ENCODE data around the gene TTC34. TPM values are rescaled to one million over a fixed set of nuclear protein-coding genes. Genes with fewer than 3 reads are reported as not detected.

Gene TTC34
- total RNA-seq, 1 donor from 2014 or later = 3.1 TPM

GRCh38 chr1:2805801-2806430 lies 4.4 kb upstream of the TTC34 start:
- TF ChIP-seq, protein P1, sequence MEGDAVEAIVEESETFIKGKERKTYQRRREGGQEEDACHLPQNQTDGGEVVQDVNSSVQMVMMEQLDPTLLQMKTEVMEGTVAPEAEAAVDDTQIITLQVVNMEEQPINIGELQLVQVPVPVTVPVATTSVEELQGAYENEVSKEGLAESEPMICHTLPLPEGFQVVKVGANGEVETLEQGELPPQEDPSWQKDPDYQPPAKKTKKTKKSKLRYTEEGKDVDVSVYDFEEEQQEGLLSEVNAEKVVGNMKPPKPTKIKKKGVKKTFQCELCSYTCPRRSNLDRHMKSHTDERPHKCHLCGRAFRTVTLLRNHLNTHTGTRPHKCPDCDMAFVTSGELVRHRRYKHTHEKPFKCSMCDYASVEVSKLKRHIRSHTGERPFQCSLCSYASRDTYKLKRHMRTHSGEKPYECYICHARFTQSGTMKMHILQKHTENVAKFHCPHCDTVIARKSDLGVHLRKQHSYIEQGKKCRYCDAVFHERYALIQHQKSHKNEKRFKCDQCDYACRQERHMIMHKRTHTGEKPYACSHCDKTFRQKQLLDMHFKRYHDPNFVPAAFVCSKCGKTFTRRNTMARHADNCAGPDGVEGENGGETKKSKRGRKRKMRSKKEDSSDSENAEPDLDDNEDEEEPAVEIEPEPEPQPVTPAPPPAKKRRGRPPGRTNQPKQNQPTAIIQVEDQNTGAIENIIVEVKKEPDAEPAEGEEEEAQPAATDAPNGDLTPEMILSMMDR (conservative IDR thresholded peaks at IDR 0.05) = no peak
- H3K9me3 Mint-ChIP-seq = no peaks in the 10 kb centered on the region
- no peak for DNase-seq (ENCODE audit: extremely low spot score, unreplicated experiment)
- no peak overlapping the region for H3K27ac Mint-ChIP-seq
- no peaks in the 10 kb centered on the region for H3K36me3 Mint-ChIP-seq
- H3K27me3 Mint-ChIP-seq = no peaks in the 10 kb centered on the region
- no peaks in the 10 kb centered on the region for H3K4me1 Mint-ChIP-seq (ENCODE audit: unreplicated experiment)
- H3K4me3 Mint-ChIP-seq = no peak overlapping the region

DNA sequence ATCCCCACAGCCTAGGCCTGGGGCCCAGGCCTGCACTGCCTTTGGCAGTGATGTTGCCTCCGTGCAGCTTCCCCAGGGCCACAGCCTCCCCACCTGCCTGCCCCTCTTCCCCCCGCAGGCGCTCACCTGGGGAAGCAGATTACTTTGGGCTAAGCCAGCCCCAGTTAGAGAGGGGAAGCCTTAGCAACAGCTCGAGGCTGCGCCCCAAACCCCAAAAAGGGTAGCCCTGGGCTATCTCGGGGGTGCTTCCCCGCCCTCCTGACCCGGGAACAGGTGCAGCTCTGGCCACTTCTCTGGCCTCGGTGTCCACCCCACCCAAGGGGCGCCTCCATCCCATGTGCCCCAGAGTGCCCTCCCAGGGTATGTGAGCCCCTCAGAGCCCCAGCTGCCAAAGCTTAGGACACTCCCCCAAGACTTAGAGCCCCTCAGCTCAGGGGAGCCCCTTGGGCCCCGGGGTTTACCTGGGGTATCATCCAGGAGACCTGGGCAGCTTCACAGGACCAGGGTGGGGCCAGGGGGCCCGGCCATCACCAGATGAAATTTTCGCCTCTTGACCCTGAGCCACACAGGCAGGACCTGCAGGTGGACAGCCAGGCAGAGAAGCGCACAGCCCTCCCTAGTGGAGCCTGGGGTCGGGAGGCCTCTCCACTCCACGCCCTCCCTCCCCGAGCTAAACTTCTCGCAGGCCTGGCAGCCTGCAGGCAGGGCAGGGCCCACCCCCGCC lies 3.3 kb upstream of the TTC34 start:
- H3K9me3 Mint-ChIP-seq = no peaks in the 10 kb centered on the region
- TF ChIP-seq, protein P1 (conservative IDR thresholded peaks at IDR 0.05) = no peak
- no peak for DNase-seq (ENCODE audit: extremely low spot score, unreplicated experiment)
- H3K27me3 Mint-ChIP-seq = no peaks in the 10 kb centered on the region
- no peak overlapping the region for H3K27ac Mint-ChIP-seq
- no peaks in the 10 kb centered on the region for H3K36me3 Mint-ChIP-seq
- no peaks in the 10 kb centered on the region for H3K4me1 Mint-ChIP-seq (ENCODE audit: unreplicated experiment)
- H3K4me3 Mint-ChIP-seq = no peak overlapping the region

GRCh38 chr1:2803931-2804627 lies 2.6 kb upstream of the TTC34 start:
- TF ChIP-seq, protein P1 (conservative IDR thresholded peaks at IDR 0.05) = no peak
- no peak for DNase-seq (ENCODE audit: extremely low spot score, unreplicated experiment)
- no peaks in the 10 kb centered on the region for H3K27me3 Mint-ChIP-seq
- H3K4me1 Mint-ChIP-seq (ENCODE audit: unreplicated experiment) = no peaks in the 10 kb centered on the region
- no peaks in the 10 kb centered on the region for H3K36me3 Mint-ChIP-seq
- no peak overlapping the region for H3K4me3 Mint-ChIP-seq
- no peak overlapping the region for H3K27ac Mint-ChIP-seq
- H3K9me3 Mint-ChIP-seq = no peaks in the 10 kb centered on the region

DNA sequence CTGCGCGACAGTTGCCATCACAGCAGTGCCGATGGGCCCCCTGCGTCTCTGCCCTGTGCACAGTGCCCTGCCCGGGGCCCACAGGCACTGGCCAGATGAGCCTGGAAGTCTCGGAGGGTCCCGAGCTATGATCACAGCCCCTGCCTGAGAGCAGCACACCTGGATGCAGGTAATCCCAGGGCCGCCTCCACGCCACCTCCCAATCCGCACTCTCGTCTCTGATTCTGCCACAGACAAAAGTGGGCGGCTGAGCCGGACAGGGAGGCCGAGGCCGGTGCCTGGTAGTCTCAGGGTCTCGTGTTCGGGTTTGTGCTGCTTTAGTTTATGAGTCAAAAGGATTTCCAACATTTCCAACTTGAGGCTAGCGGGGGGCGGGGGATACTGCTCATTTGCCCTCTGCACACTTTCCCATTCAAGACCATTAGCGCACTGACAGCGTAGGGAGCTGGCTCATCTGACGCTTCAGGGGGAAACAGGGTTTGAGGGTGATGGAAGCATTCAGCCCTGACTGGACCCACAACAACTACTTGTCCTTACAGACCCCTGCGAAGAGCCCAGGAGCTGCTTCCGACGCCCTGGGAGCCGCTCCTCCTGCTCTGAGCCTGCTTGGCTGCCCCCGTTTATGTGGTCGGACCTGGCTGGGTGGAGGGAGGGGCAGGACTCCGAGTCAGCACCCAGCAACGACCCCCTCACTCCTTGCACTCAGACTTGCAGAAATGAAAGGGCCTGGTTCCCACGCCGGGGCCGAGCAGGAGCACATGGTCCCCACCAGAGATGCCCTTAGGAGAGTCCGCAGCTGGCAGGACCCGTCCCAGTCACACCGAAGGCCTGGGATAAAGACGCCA lies 1.8 kb upstream of the TTC34 start:
- no peak overlapping the region for H3K27ac Mint-ChIP-seq
- no peaks in the 10 kb centered on the region for H3K27me3 Mint-ChIP-seq
- H3K36me3 Mint-ChIP-seq = no peaks in the 10 kb centered on the region
- H3K4me3 Mint-ChIP-seq = no peak overlapping the region
- no peaks in the 10 kb centered on the region for H3K4me1 Mint-ChIP-seq (ENCODE audit: unreplicated experiment)
- H3K9me3 Mint-ChIP-seq = no peaks in the 10 kb centered on the region
- TF ChIP-seq, protein P1 (conservative IDR thresholded peaks at IDR 0.05) = no peak
- no peak for DNase-seq (ENCODE audit: extremely low spot score, unreplicated experiment)

- TF ChIP-seq, protein P1 (conservative IDR thresholded peaks at IDR 0.05) = no peak
- no peaks in the 10 kb centered on the region for H3K9me3 Mint-ChIP-seq
These were observed 998 bp upstream of the TTC34 start for GRCh38 chr1:2802421-2802961.

More at GRCh38 chr1:2802421-2802961, 998 bp upstream of the TTC34 start:
- DNase-seq (ENCODE audit: extremely low spot score, unreplicated experiment) = no peak
- Mint-ChIP-seq H3K27me3 (no peaks in the 10 kb centered on the region), H3K4me1 (ENCODE audit: unreplicated experiment) (no peaks in the 10 kb centered on the region), H3K27ac (no peak overlapping the region), H3K4me3 (no peak overlapping the region), H3K36me3 (no peaks in the 10 kb centered on the region)

Data from type B pancreatic cell (in vitro differentiated cells).